Fibroblast of villous mesenchyme (primary cell): ENCODE measurements around the gene PDLIM5. TPM values are rescaled to one million over a fixed set of nuclear protein-coding genes. Genes with fewer than 3 reads are reported as not detected.

Experiments used
- DNase-seq: peaks from one replicate; pipeline ENCODE4 v3.0.0-alpha.2; 2010; ENCODE audit warnings: low read depth
- H3K4me3 ChIP-seq: 2 replicates; pipeline ENCODE4 v1.5.1; 2011; ENCODE audit warnings: low read depth, mild to moderate bottlenecking, low read length
- total RNA-seq: library from RNA; depleted of rRNA; stranded (reverse); fragments of >200 nt; gene quantifications from 2 replicates; pipeline ENCODE4 v1.2.3, GENCODE V29; 2012
- TF ChIP-seq, protein P1 (sequence below): IDR thresholded peaks from 2 replicates; pipeline ENCODE4 v1.5.1; 2012; ENCODE audit warnings: low read depth, mild to moderate bottlenecking, low read length; ENCODE audit not compliant: insufficient read depth

PDLIM5 gene
- total RNA-seq, 1 donor = 370 TPM

DNA sequence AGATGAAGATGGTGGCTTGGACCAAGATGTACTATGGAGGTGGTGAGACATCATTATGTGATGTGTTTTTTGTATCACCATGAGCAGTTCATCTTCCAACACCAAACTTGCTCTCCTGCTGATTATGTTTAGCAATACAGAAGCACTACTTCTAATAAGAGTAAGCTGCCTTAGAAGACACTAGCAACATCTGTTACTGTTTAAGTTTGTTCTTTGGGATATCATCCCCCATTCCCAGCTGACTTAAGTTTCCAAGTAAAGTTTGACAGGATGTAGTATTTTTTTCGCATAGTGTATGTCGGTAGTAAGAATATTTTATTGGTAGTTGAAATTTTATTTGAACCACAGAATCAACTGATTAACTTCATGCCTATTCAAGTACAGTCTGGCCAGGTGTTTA is 182.5 kb downstream of the PDLIM5 start:
- peak; percentile 79 for DNase-seq
- TF ChIP-seq, protein P1, sequence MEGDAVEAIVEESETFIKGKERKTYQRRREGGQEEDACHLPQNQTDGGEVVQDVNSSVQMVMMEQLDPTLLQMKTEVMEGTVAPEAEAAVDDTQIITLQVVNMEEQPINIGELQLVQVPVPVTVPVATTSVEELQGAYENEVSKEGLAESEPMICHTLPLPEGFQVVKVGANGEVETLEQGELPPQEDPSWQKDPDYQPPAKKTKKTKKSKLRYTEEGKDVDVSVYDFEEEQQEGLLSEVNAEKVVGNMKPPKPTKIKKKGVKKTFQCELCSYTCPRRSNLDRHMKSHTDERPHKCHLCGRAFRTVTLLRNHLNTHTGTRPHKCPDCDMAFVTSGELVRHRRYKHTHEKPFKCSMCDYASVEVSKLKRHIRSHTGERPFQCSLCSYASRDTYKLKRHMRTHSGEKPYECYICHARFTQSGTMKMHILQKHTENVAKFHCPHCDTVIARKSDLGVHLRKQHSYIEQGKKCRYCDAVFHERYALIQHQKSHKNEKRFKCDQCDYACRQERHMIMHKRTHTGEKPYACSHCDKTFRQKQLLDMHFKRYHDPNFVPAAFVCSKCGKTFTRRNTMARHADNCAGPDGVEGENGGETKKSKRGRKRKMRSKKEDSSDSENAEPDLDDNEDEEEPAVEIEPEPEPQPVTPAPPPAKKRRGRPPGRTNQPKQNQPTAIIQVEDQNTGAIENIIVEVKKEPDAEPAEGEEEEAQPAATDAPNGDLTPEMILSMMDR = no peak
- no peak overlapping the region for H3K4me3 ChIP-seq

- no peak overlapping the region for H3K4me3 ChIP-seq
- DNase-seq = peak; percentile 82
These were observed 183.4 kb downstream of the PDLIM5 start for GRCh38 chr4:94635177-94635576.

DNA sequence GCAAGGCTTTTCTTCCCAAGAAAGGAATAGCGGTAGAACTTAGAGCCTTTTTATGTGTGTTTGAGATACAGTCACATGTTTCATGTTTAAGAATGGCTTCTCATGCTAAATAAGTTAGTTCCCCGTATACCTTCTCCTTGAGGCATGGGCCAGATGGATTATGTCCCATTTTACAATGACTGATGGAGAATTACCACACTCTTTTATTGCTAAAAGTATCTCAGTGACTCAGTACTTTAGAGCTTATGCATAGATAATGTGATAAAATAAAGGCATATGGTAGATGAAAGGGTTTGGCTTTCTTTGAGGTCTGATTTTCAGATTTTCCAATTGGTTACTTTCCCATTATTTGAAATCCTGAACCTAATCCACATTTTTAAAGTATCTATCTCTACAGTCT is 184.3 kb downstream of the PDLIM5 start:
- peak; percentile 94 for DNase-seq

More at GRCh38 chr4:94635177-94635576, 183.4 kb downstream of the PDLIM5 start:
- TF ChIP-seq, protein P1 = no peak

DNA sequence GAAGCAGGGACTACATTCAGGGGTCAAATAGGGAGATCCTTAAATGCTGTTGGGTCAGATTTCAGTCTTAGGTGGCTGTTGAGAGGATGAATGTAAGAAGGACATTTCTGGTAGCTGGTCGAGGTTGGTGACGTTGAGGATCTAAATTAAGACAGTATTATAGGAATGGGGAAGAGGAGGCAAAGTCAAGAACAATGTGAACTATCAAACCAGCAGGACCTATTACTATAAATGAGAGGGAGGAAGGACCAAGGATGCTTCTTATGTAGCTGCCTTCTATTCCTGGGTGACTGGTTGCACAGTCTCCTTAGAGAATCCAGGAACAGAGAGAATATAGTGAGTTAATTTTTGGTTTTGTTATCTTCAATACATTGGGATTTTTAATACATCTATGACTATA is 187.6 kb downstream of the PDLIM5 start:
- TF ChIP-seq, protein P1 = no peak
- no peak overlapping the region for H3K4me3 ChIP-seq
- DNase-seq = no peak

More for the DNA sequence above, 184.3 kb downstream of the PDLIM5 start:
- H3K4me3 ChIP-seq = no peak overlapping the region
- TF ChIP-seq, protein P1 = no peak

DNA sequence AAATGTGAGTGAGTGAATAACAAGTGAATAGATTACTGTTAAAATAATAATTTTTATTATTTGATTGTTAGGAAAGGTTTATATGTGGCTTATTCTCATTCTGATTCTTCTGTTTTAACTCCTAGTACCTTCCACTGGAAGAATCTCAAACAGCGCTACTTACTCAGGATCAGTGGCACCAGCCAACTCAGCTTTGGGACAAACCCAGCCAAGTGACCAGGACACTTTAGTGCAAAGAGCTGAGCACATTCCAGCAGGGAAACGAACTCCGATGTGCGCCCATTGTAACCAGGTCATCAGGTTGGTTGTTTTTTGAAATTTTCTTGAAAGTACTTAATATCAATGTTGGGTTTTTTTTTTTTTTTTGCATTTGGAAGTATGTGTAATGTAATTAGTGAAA is 188.4 kb downstream of the PDLIM5 start:
- TF ChIP-seq, protein P1 = no peak
- DNase-seq = no peak
- no peak overlapping the region for H3K4me3 ChIP-seq

DNA sequence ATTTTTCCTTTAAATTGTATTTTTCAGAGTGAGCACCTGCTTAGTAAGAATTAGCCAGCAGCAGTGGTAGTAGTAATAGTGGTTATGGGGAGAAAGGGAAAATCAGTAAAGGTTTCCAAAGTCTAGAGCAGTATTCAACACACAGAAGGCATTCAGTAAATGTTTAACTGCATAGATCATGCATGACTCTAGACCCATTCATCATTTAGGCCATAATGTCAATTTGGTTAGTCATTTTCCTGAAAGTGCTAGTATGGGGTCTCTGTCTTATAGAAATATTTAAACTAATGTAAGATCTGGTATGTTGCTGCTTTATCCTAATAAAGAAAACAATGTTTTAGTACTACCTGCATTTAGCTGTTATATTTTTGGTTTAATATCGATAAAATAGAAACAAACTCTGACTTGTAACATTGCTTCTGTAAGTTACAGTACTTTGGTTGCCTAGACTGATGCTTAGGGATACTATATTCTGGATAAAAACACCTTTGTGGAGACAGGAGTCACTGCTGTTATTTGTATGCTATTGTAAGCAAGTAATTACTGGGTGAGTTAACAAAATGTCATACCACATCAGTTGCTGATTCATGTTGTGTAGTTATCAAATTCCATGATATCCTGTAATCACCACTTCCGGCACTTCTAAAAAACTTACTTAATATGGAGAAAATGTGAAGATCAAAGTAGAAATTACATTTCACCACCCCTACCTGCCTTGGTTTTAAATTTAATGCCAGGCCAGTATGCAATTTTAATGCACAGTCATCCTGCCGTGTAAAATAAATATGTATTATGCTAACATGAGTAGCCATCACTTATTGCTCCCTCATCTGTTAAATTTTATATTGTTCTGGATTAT is 190.2 kb downstream of the PDLIM5 start:
- TF ChIP-seq, protein P1 = no peak
- no peak overlapping the region for H3K4me3 ChIP-seq
- DNase-seq = peak; percentile 27

GRCh38 chr4:94642561-94642866 is 190.8 kb downstream of the PDLIM5 start:
- peak; percentile 43 for DNase-seq
- TF ChIP-seq, protein P1 = no peak

More at GRCh38 chr4:94642561-94642866, 190.8 kb downstream of the PDLIM5 start:
- H3K4me3 ChIP-seq = no peak overlapping the region
